SKM-1 (cell line): ENCODE measurements around the gene BSCL2.
A peak's percentile ranks its signal among the peaks of the same experiment; 100 is the strongest.
"Not testable (repeated sequence)": the region's sequence is repeated elsewhere in the genome, so short reads cannot be mapped to it uniquely, and the experiment has no call there.

ENCODE experiments used
- DNase-seq: peaks from one replicate; lab custom pipeline; 2025; ENCODE audit not compliant: unreplicated experiment; lab: John Stamatoyannopoulos, UW

Gene BSCL2

GRCh38 chr11:62688491-62688890, 18.7 kb downstream of the BSCL2 start:
- DNase-seq: no peak

- DNase-seq: no peak
These were observed 19.5 kb downstream of the BSCL2 start for GRCh38 chr11:62687508-62688396.

GRCh38 chr11:62682518-62682917, 24.7 kb downstream of the BSCL2 start:
- no peak for DNase-seq

- peak; percentile 65 for DNase-seq
These were observed 26.4 kb downstream of the BSCL2 start for GRCh38 chr11:62680825-62681240.

GRCh38 chr11:62678770-62679696, 28.2 kb downstream of the BSCL2 start, which contains the start of gene UBXN1:
Gene UBXN1 (minus strand): TSS chr11:62679073. CDS start chr11:62678923, 150 bp downstream.
- DNase-seq: peak; percentile 82

GRCh38 chr11:62678433-62678769, 28.8 kb downstream of the BSCL2 start:
- no peak for DNase-seq

- DNase-seq: no peak
These were observed 29.5 kb downstream of the BSCL2 start for GRCh38 chr11:62677714-62678113.

- no peak for DNase-seq
These were observed 30.1 kb downstream of the BSCL2 start for GRCh38 chr11:62677156-62677555.

- DNase-seq: no peak
These were observed 30.5 kb downstream of the BSCL2 start for GRCh38 chr11:62676698-62677097.

- not testable (repeated sequence) for DNase-seq
These were observed 31.8 kb downstream of the BSCL2 start for GRCh38 chr11:62675415-62675814.

- no peak for DNase-seq
These were observed 34.1 kb downstream of the BSCL2 start for GRCh38 chr11:62673196-62673525.

GRCh38 chr11:62671608-62672389, 35.4 kb downstream of the BSCL2 start, which contains the start of the genes LBHD1 and UQCC3:
Gene LBHD1 (minus strand): TSS chr11:62672267. CDS start chr11:62670031, 2,236 bp downstream.
Gene UQCC3 (plus strand): TSS chr11:62671673. CDS start chr11:62671746, 73 bp downstream.
- DNase-seq: peak; percentile 67

GRCh38 chr11:62671236-62671607, 36.0 kb downstream of the BSCL2 start:
- DNase-seq: no peak

GRCh38 chr11:62669420-62670161, 37.6 kb downstream of the BSCL2 start:
- no peak for DNase-seq

- DNase-seq: no peak
These were observed 39.8 kb downstream of the BSCL2 start for GRCh38 chr11:62667460-62667859.

- no peak for DNase-seq
These were observed 40.8 kb downstream of the BSCL2 start for GRCh38 chr11:62666259-62666926.

GRCh38 chr11:62665599-62666258, 41.5 kb downstream of the BSCL2 start:
- no peak for DNase-seq

- DNase-seq: peak; percentile 89
These were observed 42.1 kb downstream of the BSCL2 start, which contains the start of the genes C11orf98 and CSKMT for GRCh38 chr11:62665075-62665598. Gene C11orf98 (minus strand): TSS chr11:62665210. CDS start chr11:62665169, 41 bp downstream. Gene CSKMT (plus strand): TSS chr11:62665312. CDS start chr11:62665880, 568 bp downstream.
